Measurements from ENCODE around the gene CLEC11A. TPM values are rescaled to one million over a fixed set of nuclear protein-coding genes. Genes with fewer than 3 reads are reported as not detected.

CLEC11A gene
- polyA plus RNA-seq, 2 of the 4 experiments (the other 2 are of a cell fraction): 1.5 to 6.2 TPM

DNA sequence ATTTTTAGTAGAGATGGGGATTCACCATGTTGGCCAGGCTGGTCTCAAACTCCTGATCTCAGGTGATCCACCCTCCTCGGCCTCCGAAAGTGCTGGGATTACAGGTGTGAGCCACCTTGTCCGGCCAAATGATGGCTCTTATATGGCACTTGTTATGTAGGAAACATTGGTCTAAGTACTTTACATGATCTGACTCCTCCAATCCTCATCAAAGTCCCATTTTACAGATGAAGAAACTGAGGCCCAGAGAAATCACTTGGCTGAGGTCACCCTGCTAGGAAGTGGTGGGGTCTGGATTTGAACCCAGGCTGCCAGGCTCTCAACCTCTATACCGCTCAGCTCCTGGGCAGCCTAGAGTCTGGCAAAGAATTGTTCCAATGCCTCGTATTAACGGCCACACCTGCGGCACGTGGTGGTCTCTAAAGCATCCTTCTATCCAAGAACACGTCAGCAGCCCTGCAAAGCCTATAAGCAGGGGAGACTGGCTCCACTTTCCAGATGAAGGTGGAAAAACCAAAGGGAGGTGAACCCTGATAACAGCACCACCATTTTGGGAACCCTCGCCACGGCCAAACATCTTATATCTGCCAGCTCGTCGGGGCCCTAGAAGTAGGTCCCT is 21.7 kb upstream of the CLEC11A start:
- ChIA-PET CTCF (interaction anchor here (1.0 to 7.3 kb wide), 7 partner anchors 12 to 93 kb away, joined by 3 to 79 read pairs (median 10); partner anchors contain the start of genes CLEC11A and SHANK1), POLR2A (no interaction called here)
- 39% methylated on average over 11 of the region's 13 CpGs for WGBS (ENCODE audit: missing lambda C conversion rate)

DNA sequence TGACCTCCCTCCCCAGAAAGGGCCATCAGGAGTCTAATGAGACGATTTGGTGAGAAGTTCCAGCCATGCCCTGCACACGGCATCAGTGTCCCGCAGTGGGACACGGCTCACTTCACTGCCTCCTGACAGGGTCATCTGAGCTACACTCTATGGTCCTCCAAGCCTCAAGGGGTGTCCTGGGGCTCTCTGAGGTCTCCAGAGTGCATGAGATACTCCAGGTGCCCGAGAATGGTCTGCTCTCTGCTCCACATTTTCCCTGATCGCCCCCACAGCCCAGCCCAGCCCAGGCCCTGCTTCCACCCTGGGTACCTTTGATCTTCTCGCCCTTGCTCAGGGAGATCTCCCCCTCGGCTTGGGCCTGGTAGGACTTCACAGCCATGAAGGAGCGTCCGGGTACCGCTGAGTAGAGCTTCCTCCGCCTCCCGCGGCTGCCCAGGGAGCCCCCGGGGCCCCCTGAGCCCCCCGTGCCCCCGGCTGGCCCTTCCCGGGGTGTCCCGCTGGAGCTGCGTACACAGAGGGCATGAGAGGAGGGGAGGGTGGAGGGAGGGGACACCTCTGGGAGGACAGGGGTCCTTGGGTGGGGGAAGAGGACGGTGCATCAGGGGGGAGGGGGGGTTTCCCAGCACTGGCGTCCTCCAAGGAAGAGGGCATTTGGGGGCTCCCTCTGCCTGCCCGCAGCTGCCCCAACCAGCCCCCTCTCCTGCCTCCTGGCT is 20.9 kb upstream of the CLEC11A start:
- Histone ChIP-seq H3K27ac (no peak overlapping the region), H3K4me1 (peaks cover 13% of the 10 kb centered on the region; the same call in 1 of the 3 replicates), H3K4me2 (peak overlapping the region; percentile 38; the same call in 2 of the 3 replicates), H3K9me3 (no peaks in the 10 kb centered on the region), H3K4me3 (no peak overlapping the region)
- ChIA-PET POLR2A (interaction anchor here (1.3 kb wide), 1 partner anchor 22 kb away, joined by 4 read pairs; no protein-coding TSS in a partner anchor), CTCF (interaction anchor here (1.0 to 7.3 kb wide), 11 partner anchors 10 to 219 kb away, joined by 3 to 111 read pairs (median 10); partner anchors contain the start of genes CLEC11A and SHANK1)
- TF ChIP-seq, protein P1, sequence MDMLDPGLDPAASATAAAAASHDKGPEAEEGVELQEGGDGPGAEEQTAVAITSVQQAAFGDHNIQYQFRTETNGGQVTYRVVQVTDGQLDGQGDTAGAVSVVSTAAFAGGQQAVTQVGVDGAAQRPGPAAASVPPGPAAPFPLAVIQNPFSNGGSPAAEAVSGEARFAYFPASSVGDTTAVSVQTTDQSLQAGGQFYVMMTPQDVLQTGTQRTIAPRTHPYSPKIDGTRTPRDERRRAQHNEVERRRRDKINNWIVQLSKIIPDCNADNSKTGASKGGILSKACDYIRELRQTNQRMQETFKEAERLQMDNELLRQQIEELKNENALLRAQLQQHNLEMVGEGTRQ (IDR thresholded peaks at IDR 0.05): no peak
- no peak for TF ChIP-seq RARB (CRISPR knock-in tag; IDR thresholded peaks at IDR 0.05)
- no peak for TF ChIP-seq HEYL (CRISPR knock-in tag; IDR thresholded peaks at IDR 0.05)
- TF ChIP-seq FOXS1 (CRISPR knock-in tag; IDR thresholded peaks at IDR 0.05): no peak
- TF ChIP-seq FOSB (CRISPR knock-in tag; IDR thresholded peaks at IDR 0.05): no peak
- no peak for TF ChIP-seq CTCF (IDR thresholded peaks at IDR 0.05)
- no peak for TF ChIP-seq ZFP36 (IDR thresholded peaks at IDR 0.05; ENCODE audit: borderline replicate concordance, partially characterized antibody)
- TF ChIP-seq E2F6 (IDR thresholded peaks at IDR 0.05; ENCODE audit: borderline replicate concordance, low read depth): no peak
- TF ChIP-seq MYC (IDR thresholded peaks at IDR 0.05; ENCODE audit: borderline replicate concordance, low read length): no peak
- no peak for TF ChIP-seq HDAC2 (IDR thresholded peaks at IDR 0.05)
- TF ChIP-seq, protein P2, sequence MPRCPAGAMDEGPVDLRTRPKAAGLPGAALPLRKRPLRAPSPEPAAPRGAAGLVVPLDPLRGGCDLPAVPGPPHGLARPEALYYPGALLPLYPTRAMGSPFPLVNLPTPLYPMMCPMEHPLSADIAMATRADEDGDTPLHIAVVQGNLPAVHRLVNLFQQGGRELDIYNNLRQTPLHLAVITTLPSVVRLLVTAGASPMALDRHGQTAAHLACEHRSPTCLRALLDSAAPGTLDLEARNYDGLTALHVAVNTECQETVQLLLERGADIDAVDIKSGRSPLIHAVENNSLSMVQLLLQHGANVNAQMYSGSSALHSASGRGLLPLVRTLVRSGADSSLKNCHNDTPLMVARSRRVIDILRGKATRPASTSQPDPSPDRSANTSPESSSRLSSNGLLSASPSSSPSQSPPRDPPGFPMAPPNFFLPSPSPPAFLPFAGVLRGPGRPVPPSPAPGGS (IDR thresholded peaks at IDR 0.05): no peak
- no peak for TF ChIP-seq ZC3H11A (IDR thresholded peaks at IDR 0.05)
- no peak for DNase-seq (ENCODE audit: low read depth in 1 of 2, low spot score in 1 of 2)
- FAIRE-seq: no peak
- ATAC-seq: peak in 1 of 2 experiments; percentile 3; a peak in 1 of 6 replicates
- WGBS (ENCODE audit: missing lambda C conversion rate): 38% methylated on average over 7 of the region's 23 CpGs

More for the DNA sequence above, 21.7 kb upstream of the CLEC11A start:
- no peak overlapping the region for H3K4me3 ChIP-seq
- no peak for TF ChIP-seq FOXS1 (CRISPR knock-in tag; IDR thresholded peaks at IDR 0.05)
- TF ChIP-seq JUN (IDR thresholded peaks at IDR 0.05): no peak
- TF ChIP-seq RNF2 (IDR thresholded peaks at IDR 0.05; ENCODE audit: borderline replicate concordance, low read depth): no peak
- TF ChIP-seq E2F6 (IDR thresholded peaks at IDR 0.05; ENCODE audit: borderline replicate concordance, low read depth): no peak
- no peak for TF ChIP-seq SREBF2 (IDR thresholded peaks at IDR 0.05)
- TF ChIP-seq EHF (CRISPR knock-in tag; IDR thresholded peaks at IDR 0.05): no peak
- no peak for TF ChIP-seq ZNF302 (CRISPR knock-in tag; IDR thresholded peaks at IDR 0.05)
- TF ChIP-seq HOXA7 (CRISPR knock-in tag; IDR thresholded peaks at IDR 0.05): no peak
- no peak for TF ChIP-seq JUNB (IDR thresholded peaks at IDR 0.05)
- H3K4me1 ChIP-seq: peaks cover 13% of the 10 kb centered on the region; the same call in 1 of the 3 replicates
- no peaks in the 10 kb centered on the region for H3K9me3 ChIP-seq
- FAIRE-seq: no peak
- DNase-seq (ENCODE audit: low read depth in 1 of 2, low spot score in 1 of 2): no peak
- no peak overlapping the region for H3K27ac ChIP-seq
- H3K4me2 ChIP-seq: no peak overlapping the region
- no peak for ATAC-seq
